Glutamatergic neuron (in vitro differentiated cells): ENCODE results near the gene ATP9B. TPM values are rescaled to one million over a fixed set of nuclear protein-coding genes. Genes with fewer than 3 reads are reported as not detected.

Experiments
- DNase-seq: peaks from one replicate; pipeline ENCODE4 v3.0.0; 2022
- H3K27ac Mint-ChIP-seq: one replicate; pipeline ENCODE4 v1.8.0; 2020; ENCODE audit warnings: mild to moderate bottlenecking, mixed read lengths, inconsistent platforms; ENCODE audit not compliant: unreplicated experiment
- H3K27me3 Mint-ChIP-seq: one replicate; pipeline ENCODE4 v1.8.0; 2020; ENCODE audit warnings: mild to moderate bottlenecking, moderate library complexity, mixed read lengths, inconsistent platforms; ENCODE audit not compliant: unreplicated experiment
- H3K36me3 Mint-ChIP-seq: one replicate; pipeline ENCODE4 v1.8.0; 2020; ENCODE audit warnings: mild to moderate bottlenecking, mixed read lengths, inconsistent platforms; ENCODE audit not compliant: unreplicated experiment
- H3K4me1 Mint-ChIP-seq: one replicate; pipeline ENCODE4 v1.8.0; 2020; ENCODE audit warnings: mild to moderate bottlenecking, low read depth, mixed read lengths, inconsistent platforms; ENCODE audit not compliant: unreplicated experiment
- H3K4me3 Mint-ChIP-seq: one replicate; pipeline ENCODE4 v1.8.0; 2020; ENCODE audit warnings: mild to moderate bottlenecking, mixed read lengths, inconsistent platforms; ENCODE audit not compliant: unreplicated experiment
- H3K9me3 Mint-ChIP-seq: one replicate; pipeline ENCODE4 v1.8.0; 2020; ENCODE audit warnings: mild to moderate bottlenecking, moderate library complexity, mixed read lengths, inconsistent platforms; ENCODE audit not compliant: unreplicated experiment
- CTCF ChIP-seq: fragments of 200-600 bp; sonication (generic); IDR thresholded peaks from one replicate; pipeline ENCODE4 v1.5.0; 2021; ENCODE audit not compliant: partially characterized antibody, unreplicated experiment
- total RNA-seq: library from RNA; stranded (reverse); fragmentation: NEBNext Ultra II Directional; extraction: Animal tissue kit (Norgen Biotek cat#: 25700); gene quantifications from one replicate; pipeline ENCODE4 v1.2.1, GENCODE V29; 2021; ENCODE audit not compliant: unreplicated experiment

ATP9B gene
- total RNA-seq, 1 donor from 2014 or later = 62.6 TPM

- H3K4me3 Mint-ChIP-seq = no peak overlapping the region
- peaks cover 5% of the 10 kb centered on the region for H3K36me3 Mint-ChIP-seq
- H3K4me1 Mint-ChIP-seq = peaks cover 12% of the 10 kb centered on the region
- H3K27ac Mint-ChIP-seq = no peak overlapping the region
- no peak for TF ChIP-seq CTCF
- H3K9me3 Mint-ChIP-seq = peaks cover 15% of the 10 kb centered on the region
- DNase-seq = no peak
- peaks cover 15% of the 10 kb centered on the region for H3K27me3 Mint-ChIP-seq
These were observed 317.4 kb downstream of the ATP9B start for GRCh38 chr18:79386547-79386946.

- Mint-ChIP-seq H3K4me3 (no peak overlapping the region), H3K27ac (peak overlapping the region; percentile 25), H3K36me3 (peaks cover 5% of the 10 kb centered on the region), H3K27me3 (peaks cover 15% of the 10 kb centered on the region), H3K9me3 (peaks cover 17% of the 10 kb centered on the region), H3K4me1 (peaks cover 12% of the 10 kb centered on the region)
- DNase-seq = no peak
- TF ChIP-seq CTCF = no peak
These were observed 318.0 kb downstream of the ATP9B start for GRCh38 chr18:79387214-79387613.

- peaks cover 19% of the 10 kb centered on the region for H3K9me3 Mint-ChIP-seq
- H3K27ac Mint-ChIP-seq = peak overlapping the region; percentile 25
- no peak overlapping the region for H3K4me3 Mint-ChIP-seq
- H3K4me1 Mint-ChIP-seq = peaks cover 12% of the 10 kb centered on the region
- TF ChIP-seq CTCF = no peak
- H3K36me3 Mint-ChIP-seq = peaks cover 5% of the 10 kb centered on the region
- H3K27me3 Mint-ChIP-seq = peaks cover 18% of the 10 kb centered on the region
- DNase-seq = no peak
These were observed 318.4 kb downstream of the ATP9B start for GRCh38 chr18:79387615-79388014.

GRCh38 chr18:79388043-79388442, 318.8 kb downstream of the ATP9B start:
- Mint-ChIP-seq H3K4me3 (no peak overlapping the region), H3K9me3 (peaks cover 19% of the 10 kb centered on the region), H3K36me3 (peaks cover 5% of the 10 kb centered on the region), H3K4me1 (peaks cover 12% of the 10 kb centered on the region), H3K27me3 (peaks cover 20% of the 10 kb centered on the region), H3K27ac (no peak overlapping the region)
- no peak for TF ChIP-seq CTCF
- no peak for DNase-seq

- H3K4me3 Mint-ChIP-seq = no peak overlapping the region
- peaks cover 14% of the 10 kb centered on the region for H3K9me3 Mint-ChIP-seq
- no peak for DNase-seq
- H3K4me1 Mint-ChIP-seq = peaks cover 8% of the 10 kb centered on the region
- no peak for TF ChIP-seq CTCF
- H3K36me3 Mint-ChIP-seq = peaks cover 5% of the 10 kb centered on the region
- peaks cover 23% of the 10 kb centered on the region for H3K27me3 Mint-ChIP-seq
- H3K27ac Mint-ChIP-seq = no peak overlapping the region
These were observed 320.5 kb downstream of the ATP9B start for GRCh38 chr18:79389689-79390088.
